Right lobe of liver (tissue), 6 donors: ENCODE results near the gene RAB3GAP1. TPM values are rescaled to one million over a fixed set of nuclear protein-coding genes. Genes with fewer than 3 reads are reported as not detected.

Experiments used
- ATAC-seq, 4 donors: fragments of 200-7000 bp; cut with Tn5 transposase; one replicate each; pipeline ENCODE4 v1.9.1; 2020; ENCODE audit warnings: mild to moderate bottlenecking in 4 of 4, moderate library complexity in 4 of 4
- DNase-seq, 3 donors: peaks; one replicate each; pipeline ENCODE4 v3.0.0-alpha.2; 2020
- H3K27ac ChIP-seq, 3 donors: fragments of 200-600 bp; one replicate each; pipeline ENCODE4 v1.8.0; 2022
- H3K27me3 ChIP-seq, 2 donors: fragments of 200-600 bp; one replicate each; pipeline ENCODE4 v1.8.0; 2022
- H3K36me3 ChIP-seq, 4 donors: fragments of 200-600 bp; sonication (generic) in 1 of 4; one replicate each; pipeline versions ENCODE4 v1.5.1 to v1.8.0; 2017 to 2022; ENCODE audit warnings: control low read depth in 1 of 4
- H3K4me1 ChIP-seq, 4 donors: fragments of 200-600 bp; sonication (generic) in 1 of 4; one replicate each; pipeline versions ENCODE4 v1.5.1 to v1.8.0; 2017 to 2022; ENCODE audit warnings: control low read depth in 1 of 4
- H3K4me3 ChIP-seq, 3 donors: fragments of 200-600 bp; one replicate each; pipeline ENCODE4 v1.8.0; 2022
- H3K9me3 ChIP-seq, 4 donors: fragments of 200-600 bp; sonication (generic) in 1 of 4; one replicate each; pipeline versions ENCODE4 v1.5.1 to v1.8.0; 2017 to 2022; ENCODE audit warnings: control low read depth in 1 of 4
- CTCF ChIP-seq, 4 donors: fragments of 200-600 bp in 3 of 4; fragments of 450-650 bp in 1 of 4; IDR thresholded peaks; one replicate each; pipeline versions ENCODE4 v1.5.1 to v1.8.0; 2016 to 2022; ENCODE audit warnings: antibody characterized with exemption in 4 of 4, mild to moderate bottlenecking in 2 of 4
- POLR2A ChIP-seq: fragments of 450-650 bp; IDR thresholded peaks from one replicate; pipeline ENCODE4 v1.6.1; 2017; ENCODE audit warnings: antibody characterized with exemption, mild to moderate bottlenecking
- WGBS: methylation state at CpG from one replicate; pipeline ENCODE4 v1.1.6; 2018; ENCODE audit warnings: low coverage, low lambda C conversion rate; ENCODE audit not compliant: insufficient coverage; ENCODE audit errors: missing lambda C conversion rate; 5-methylcytosine and 5-hydroxymethylcytosine counted together
- intact Hi-C, 2 donors: fragments of 100-400 bp; cut with DNase I; formaldehyde crosslinking; loops; one replicate each; pipeline versions ENCODE4 v1.11.2 to v1.14.1; 2022
- small RNA-seq, 2 experiments: library from RNA; depleted of rRNA; stranded (forward); fragments of <200 nt; gene quantifications; one replicate each; pipeline ENCODE3, GENCODE V24; 2016
- total RNA-seq, 6 experiments: library from RNA; depleted of rRNA in 2 of 6; stranded (reverse); fragments of >200 nt in 2 of 6; fragmentation: NEBNext Ultra II Directional in 3 of 6; extraction: Animal tissue kit (Norgen Biotek cat#: 25700) in 3 of 6; gene quantifications; one replicate each; pipeline versions ENCODE4 v1.1.0 to v1.2.4, GENCODE V29; 2016 to 2023
- donor health status: DM: no; HTN: yes; CAD: no.
- donor health status: DM: no; HTN: no; CAD: no.
- donor health status: DM: no; HTN: no; CAD: no.
- donor health status: DM: no; HTN: yes; CAD: no.
- donor health status: DM: no; HTN: yes; CAD: no.

RAB3GAP1 gene
- total RNA-seq, 6 experiments from 2014 or later, result 13.9 to 17.8 (median 15.9) TPM

GRCh38 chr2:135218426-135218825, 166.3 kb downstream of the RAB3GAP1 start:
- H3K27ac ChIP-seq, result no peak overlapping the region
- DNase-seq, result no peak

GRCh38 chr2:135219226-135219625, 167.1 kb downstream of the RAB3GAP1 start:
- no peak overlapping the region for H3K4me3 ChIP-seq
- no peaks in the 10 kb centered on the region for H3K4me1 ChIP-seq
- intact Hi-C loops, result no loop called here
- no peak overlapping the region for H3K27ac ChIP-seq
- 100% methylated on average over 1 of the region's 1 CpG for WGBS
- no peaks in the 10 kb centered on the region for H3K36me3 ChIP-seq
- ATAC-seq (no peak), DNase-seq (no peak)
- no peaks in the 10 kb centered on the region for H3K9me3 ChIP-seq
- H3K27me3 ChIP-seq, result no peaks in the 10 kb centered on the region
- TF ChIP-seq CTCF (IDR thresholded peaks at IDR 0.05), result no peak
- TF ChIP-seq POLR2A, result no peak

More at GRCh38 chr2:135218426-135218825, 166.3 kb downstream of the RAB3GAP1 start:
- no peaks in the 10 kb centered on the region for H3K36me3 ChIP-seq
- TF ChIP-seq CTCF (IDR thresholded peaks at IDR 0.05) (no peak), POLR2A (no peak)
- H3K4me1 ChIP-seq, result no peaks in the 10 kb centered on the region
- H3K27me3 ChIP-seq, result no peaks in the 10 kb centered on the region
- H3K4me3 ChIP-seq, result no peak overlapping the region
- no peaks in the 10 kb centered on the region for H3K9me3 ChIP-seq
- intact Hi-C loops, result no loop called here
- 96% methylated on average over 2 of the region's 2 CpGs for WGBS
- ATAC-seq, result no peak

Small RNAs within 50 kb of the gene (small RNA-seq; reads per million reads assigned to genes)
- 0.77 to 5.1 reads per million in 2 experiments for gene SNORA40B

Other genes starting within 250 kb of the RAB3GAP1 start
- gene ACMSD, start 213.7 kb upstream of the RAB3GAP1 start, total RNA-seq, result 100 to 1,000 TPM in 2 of 6 experiments, 10 to 100 TPM in 4; 38.3 to 145 (median 87.0) TPM
- gene CCNT2, start 133.5 kb upstream of the RAB3GAP1 start, total RNA-seq, result 10 to 100 TPM; 13.2 to 23.6 (median 17.5) TPM
- gene MAP3K19, start 4.8 kb upstream of the RAB3GAP1 start, total RNA-seq, result not detected